HepG2 (cell line): Measurements from ENCODE around the gene SOSTDC1. TPM values are rescaled to one million over a fixed set of nuclear protein-coding genes. Genes with fewer than 3 reads are reported as not detected.

Experiments used
- ARID5B ChIP-seq: IDR thresholded peaks from 2 replicates; pipeline ENCODE4 v1.4.0; 2020; ENCODE audit warnings: mild to moderate bottlenecking, missing genetic modification reagents
- ASH2L ChIP-seq: fragments of 300-600, 200-600 bp; sonication (generic); IDR thresholded peaks from 2 replicates; pipeline ENCODE4 v1.7.0; 2017; ENCODE audit warnings: low read depth, mild to moderate bottlenecking, moderate library complexity, mixed read lengths, low read length; ENCODE audit not compliant: insufficient read length
- GATAD2A ChIP-seq: IDR thresholded peaks from 2 replicates; pipeline ENCODE4 v1.6.1; 2016
- HNF4A ChIP-seq: sonication (generic); formaldehyde crosslinking; IDR thresholded peaks from 2 replicates; pipeline ENCODE4 v1.4.0; 2020; ENCODE audit warnings: missing genetic modification reagents
- PAXIP1 ChIP-seq: sonication (generic); formaldehyde crosslinking; conservative IDR thresholded peaks from 2 replicates; pipeline ENCODE4 v1.4.0; 2020; ENCODE audit warnings: mild to moderate bottlenecking, missing genetic modification reagents, moderate library complexity
- RXRA ChIP-seq: sonication (generic); formaldehyde crosslinking; IDR thresholded peaks from 2 replicates; pipeline ENCODE4 v1.5.1; 2020; ENCODE audit warnings: missing genetic modification reagents
- SOX5 ChIP-seq: IDR thresholded peaks from 2 replicates; pipeline ENCODE4 v1.6.1; 2016; ENCODE audit warnings: borderline replicate concordance
- ZNF354B ChIP-seq: sonication (generic); formaldehyde crosslinking; IDR thresholded peaks from 2 replicates; pipeline ENCODE4 v1.8.0; 2022; ENCODE audit warnings: mild to moderate bottlenecking, missing genetic modification reagents
- ZNF614 ChIP-seq: IDR thresholded peaks from 2 replicates; pipeline ENCODE4 v1.6.1; 2018; ENCODE audit warnings: missing biosample characterization, missing genetic modification reagents, inconsistent platforms, borderline replicate concordance
- polyA plus RNA-seq, 8 experiments: library from polyadenylated mRNA; depleted of rRNA in 3 of 8; stranded (reverse) in 7 of 8; unstranded in 1 of 8; fragments of >200 nt; fragmentation: Illumina TruSeq in 4 of 8; extraction: Trizol in 4 of 8; gene quantifications; 2 replicates each; pipeline versions ENCODE4 v1.2.1 to v1.2.3, GENCODE V29; 2011 to 2016; ENCODE audit warnings: low read depth in 4 of 8, missing spikeins in 1 of 8, mixed read lengths in 1 of 8; ENCODE audit not compliant: insufficient read depth in 1 of 8
- total RNA-seq, 5 experiments: library from RNA; depleted of rRNA; stranded (reverse); fragments of >200 nt; fragmentation: Illumina TruSeq; extraction: Trizol; gene quantifications; 2 replicates each; pipeline ENCODE4 v1.2.3, GENCODE V29; 2016; ENCODE audit warnings: low read depth in 1 of 5
- TF ChIP-seq, protein P1 (sequence below): sonication (generic); formaldehyde crosslinking; IDR thresholded peaks from 2 replicates; pipeline ENCODE4 v1.8.0; 2022; ENCODE audit warnings: mild to moderate bottlenecking, missing genetic modification reagents, moderate library complexity
- TF ChIP-seq, protein P2 (sequence below): sonication (generic); formaldehyde crosslinking; IDR thresholded peaks from 2 replicates; pipeline ENCODE4 v1.4.0; 2020; ENCODE audit warnings: missing genetic modification reagents
- TF ChIP-seq, protein P3 (sequence below): IDR thresholded peaks from 2 replicates; pipeline ENCODE4 v1.6.1; 2012; ENCODE audit warnings: inconsistent platforms

The SOSTDC1 gene
- total and polyA plus RNA-seq, 2 of the 13 experiments (the other 11 are each of a cell fraction or from before 2014, with no cell fraction given) = not detected

DNA sequence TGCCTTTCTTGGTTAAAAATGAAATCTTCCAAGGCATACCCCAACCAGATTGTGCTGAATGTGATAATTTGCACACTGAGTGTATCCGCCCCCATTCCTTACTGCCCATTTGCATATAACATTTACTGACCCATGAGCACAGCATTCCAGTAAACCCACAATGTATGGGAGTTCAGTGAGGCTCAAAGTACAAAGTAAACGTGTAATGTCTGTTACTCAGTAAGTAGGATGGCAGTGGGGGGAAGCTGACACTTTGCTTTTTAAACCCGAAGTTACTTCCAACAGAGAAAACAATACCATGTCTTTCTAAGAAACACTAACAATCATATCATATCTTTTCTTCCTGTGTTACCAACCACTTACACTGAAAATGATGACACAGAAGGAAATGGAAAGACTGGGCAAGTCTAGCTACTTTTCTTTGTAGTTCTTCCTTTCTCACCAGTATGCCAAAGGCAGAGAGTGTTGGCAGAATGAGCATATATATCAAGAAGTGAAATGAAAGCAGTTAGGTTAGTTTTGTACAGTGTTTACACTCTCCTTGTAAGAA, 27.1 kb upstream of the SOSTDC1 start (continued):
- TF ChIP-seq ZNF354B (CRISPR knock-in tag) (no peak), HNF4A (CRISPR knock-in tag) (peak; percentile 89), ZNF614 (CRISPR knock-in tag) (no peak), ARID5B (CRISPR knock-in tag) (peak; percentile 86), ASH2L (peak; percentile 98), PAXIP1 (CRISPR knock-in tag) (peak; percentile 76), GATAD2A (CRISPR knock-in tag) (peak; percentile 52), SOX5 (CRISPR knock-in tag) (peak; percentile 77), RXRA (CRISPR knock-in tag) (no peak)
- TF ChIP-seq, protein P1, sequence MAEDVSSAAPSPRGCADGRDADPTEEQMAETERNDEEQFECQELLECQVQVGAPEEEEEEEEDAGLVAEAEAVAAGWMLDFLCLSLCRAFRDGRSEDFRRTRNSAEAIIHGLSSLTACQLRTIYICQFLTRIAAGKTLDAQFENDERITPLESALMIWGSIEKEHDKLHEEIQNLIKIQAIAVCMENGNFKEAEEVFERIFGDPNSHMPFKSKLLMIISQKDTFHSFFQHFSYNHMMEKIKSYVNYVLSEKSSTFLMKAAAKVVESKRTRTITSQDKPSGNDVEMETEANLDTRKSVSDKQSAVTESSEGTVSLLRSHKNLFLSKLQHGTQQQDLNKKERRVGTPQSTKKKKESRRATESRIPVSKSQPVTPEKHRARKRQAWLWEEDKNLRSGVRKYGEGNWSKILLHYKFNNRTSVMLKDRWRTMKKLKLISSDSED (CRISPR knock-in tag) = no peak
- TF ChIP-seq, protein P2, sequence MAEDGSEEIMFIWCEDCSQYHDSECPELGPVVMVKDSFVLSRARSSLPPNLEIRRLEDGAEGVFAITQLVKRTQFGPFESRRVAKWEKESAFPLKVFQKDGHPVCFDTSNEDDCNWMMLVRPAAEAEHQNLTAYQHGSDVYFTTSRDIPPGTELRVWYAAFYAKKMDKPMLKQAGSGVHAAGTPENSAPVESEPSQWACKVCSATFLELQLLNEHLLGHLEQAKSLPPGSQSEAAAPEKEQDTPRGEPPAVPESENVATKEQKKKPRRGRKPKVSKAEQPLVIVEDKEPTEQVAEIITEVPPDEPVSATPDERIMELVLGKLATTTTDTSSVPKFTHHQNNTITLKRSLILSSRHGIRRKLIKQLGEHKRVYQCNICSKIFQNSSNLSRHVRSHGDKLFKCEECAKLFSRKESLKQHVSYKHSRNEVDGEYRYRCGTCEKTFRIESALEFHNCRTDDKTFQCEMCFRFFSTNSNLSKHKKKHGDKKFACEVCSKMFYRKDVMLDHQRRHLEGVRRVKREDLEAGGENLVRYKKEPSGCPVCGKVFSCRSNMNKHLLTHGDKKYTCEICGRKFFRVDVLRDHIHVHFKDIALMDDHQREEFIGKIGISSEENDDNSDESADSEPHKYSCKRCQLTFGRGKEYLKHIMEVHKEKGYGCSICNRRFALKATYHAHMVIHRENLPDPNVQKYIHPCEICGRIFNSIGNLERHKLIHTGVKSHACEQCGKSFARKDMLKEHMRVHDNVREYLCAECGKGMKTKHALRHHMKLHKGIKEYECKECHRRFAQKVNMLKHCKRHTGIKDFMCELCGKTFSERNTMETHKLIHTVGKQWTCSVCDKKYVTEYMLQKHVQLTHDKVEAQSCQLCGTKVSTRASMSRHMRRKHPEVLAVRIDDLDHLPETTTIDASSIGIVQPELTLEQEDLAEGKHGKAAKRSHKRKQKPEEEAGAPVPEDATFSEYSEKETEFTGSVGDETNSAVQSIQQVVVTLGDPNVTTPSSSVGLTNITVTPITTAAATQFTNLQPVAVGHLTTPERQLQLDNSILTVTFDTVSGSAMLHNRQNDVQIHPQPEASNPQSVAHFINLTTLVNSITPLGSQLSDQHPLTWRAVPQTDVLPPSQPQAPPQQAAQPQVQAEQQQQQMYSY (CRISPR knock-in tag) = no peak
- TF ChIP-seq, protein P3, sequence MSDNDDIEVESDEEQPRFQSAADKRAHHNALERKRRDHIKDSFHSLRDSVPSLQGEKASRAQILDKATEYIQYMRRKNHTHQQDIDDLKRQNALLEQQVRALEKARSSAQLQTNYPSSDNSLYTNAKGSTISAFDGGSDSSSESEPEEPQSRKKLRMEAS = 0 out of 2 replicates have a peak, but pooled peaks have one; percentile 11
